Measurements from ENCODE around the gene SPHK1.

The SPHK1 gene

GRCh38 chr17:76384987-76385891, 830 bp downstream of the SPHK1 start:
- DNase-seq (ENCODE audit: low read depth): peak; percentile 37

GRCh38 chr17:76385892-76386786, 1.7 kb downstream of the SPHK1 start:
- peak; percentile 72 for DNase-seq (ENCODE audit: low read depth)

GRCh38 chr17:76386966-76387765, 2.8 kb downstream of the SPHK1 start:
- no peak for DNase-seq (ENCODE audit: low read depth)

GRCh38 chr17:76388966-76389888, 4.8 kb downstream of the SPHK1 start:
- no peak for DNase-seq (ENCODE audit: low read depth)

GRCh38 chr17:76390003-76390421, 5.6 kb downstream of the SPHK1 start:
- no peak for DNase-seq (ENCODE audit: low read depth)

- DNase-seq (ENCODE audit: low read depth): no peak
These were observed 6.8 kb downstream of the SPHK1 start for GRCh38 chr17:76391200-76391715.

GRCh38 chr17:76394166-76394565, 9.8 kb downstream of the SPHK1 start:
- no peak for DNase-seq (ENCODE audit: low read depth)

- DNase-seq (ENCODE audit: low read depth): no peak
These were observed 11.6 kb downstream of the SPHK1 start for GRCh38 chr17:76395980-76396379.

- DNase-seq (ENCODE audit: low read depth): no peak
These were observed 12.8 kb downstream of the SPHK1 start for GRCh38 chr17:76397184-76397583.

- peak; percentile 69 for DNase-seq (ENCODE audit: low read depth)
These were observed 13.5 kb downstream of the SPHK1 start for GRCh38 chr17:76397687-76398522.

GRCh38 chr17:76398523-76399174, 14.2 kb downstream of the SPHK1 start:
- DNase-seq (ENCODE audit: low read depth): no peak

- DNase-seq (ENCODE audit: low read depth): no peak
These were observed 15.1 kb downstream of the SPHK1 start for GRCh38 chr17:76399175-76400172.

GRCh38 chr17:76402711-76403110, 18.3 kb downstream of the SPHK1 start:
- no peak for DNase-seq (ENCODE audit: low read depth)

GRCh38 chr17:76404256-76404655, 19.8 kb downstream of the SPHK1 start:
- no peak for DNase-seq (ENCODE audit: low read depth)

GRCh38 chr17:76404976-76405563, 20.7 kb downstream of the SPHK1 start:
- no peak for DNase-seq (ENCODE audit: low read depth)

GRCh38 chr17:76405607-76405966, 21.2 kb downstream of the SPHK1 start:
- no peak for DNase-seq (ENCODE audit: low read depth)

GRCh38 chr17:76405967-76406647, 21.7 kb downstream of the SPHK1 start:
- DNase-seq (ENCODE audit: low read depth): no peak
